ENCODE data around the gene SDCBP2. TPM values are rescaled to one million over a fixed set of nuclear protein-coding genes. Genes with fewer than 3 reads are reported as not detected.
A peak's percentile ranks its signal among the peaks of the same experiment; 100 is the strongest.

SDCBP2 gene
- total and polyA plus RNA-seq, 2 of the 8 experiments (the other 6 are each of a cell fraction or from before 2014, with no cell fraction given), result 4.2 to 6.7 TPM

DNA sequence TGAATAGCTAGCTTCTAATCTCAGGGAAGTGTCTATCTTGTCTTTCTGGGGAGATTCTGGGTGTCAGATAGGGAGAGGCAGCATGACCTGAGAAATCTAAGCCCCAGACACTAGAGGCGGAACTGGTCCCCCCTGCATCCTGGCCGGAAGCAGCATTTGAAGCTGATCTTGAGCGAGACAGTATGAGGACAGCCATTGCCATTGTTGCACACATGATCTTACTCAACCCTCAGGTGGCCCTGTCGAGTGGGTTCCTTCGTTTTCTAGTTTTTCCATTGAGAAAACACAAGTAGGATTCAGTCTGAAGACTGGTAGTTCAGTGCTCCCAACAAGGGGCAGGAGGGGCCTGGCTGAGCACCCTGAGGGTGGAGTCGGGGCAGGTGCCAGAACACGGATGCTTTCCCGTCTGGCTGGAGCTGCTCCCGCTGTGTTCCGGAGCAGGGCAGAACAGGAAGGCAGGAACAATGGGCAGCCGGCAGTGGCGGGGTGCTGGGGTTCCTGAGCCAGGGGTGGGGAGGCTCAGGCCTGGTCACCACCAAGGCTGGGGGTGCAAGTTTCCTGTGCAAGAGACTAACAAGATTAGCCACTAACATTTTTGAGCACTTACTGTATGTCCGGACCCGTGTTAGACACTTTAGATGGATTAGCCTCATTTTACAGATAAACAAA is 7.9 kb upstream of the SDCBP2 start:
- H2AK5ac ChIP-seq (ENCODE audit: low read depth, low read length), result no peak overlapping the region
- no peak overlapping the region for H3K27ac ChIP-seq (ENCODE audit: low read depth, low read length)
- no peak overlapping the region for H4K8ac ChIP-seq (ENCODE audit: extremely low read depth, insufficient read depth, low read length)
- peaks cover 7 to 18% of the 10 kb centered on the region in 2 experiments for H4K20me1 ChIP-seq (replicated peaks in 1 of 2; ENCODE audit: control insufficient read depth in 1 of 2, insufficient read depth in 2 of 2, low read length in 2 of 2)
- no peaks in the 10 kb centered on the region for H3K23me2 ChIP-seq (ENCODE audit: low read depth, low read length)
- H2AFZ ChIP-seq (ENCODE audit: low read length), result no peak overlapping the region
- no peak for FAIRE-seq
- no peak overlapping the region for H2BK5ac ChIP-seq (ENCODE audit: low read depth, low read length)
- H3K79me2 ChIP-seq (ENCODE audit: control insufficient read depth in 1 of 2, insufficient read depth in 2 of 2, low read length in 2 of 2), result peaks cover 0 to 2% of the 10 kb centered on the region in 2 experiments; a peak in 1 of 4 replicates
- no peak overlapping the region for H2BK20ac ChIP-seq (ENCODE audit: low read length)
- no peaks in the 10 kb centered on the region for H3K27me3 ChIP-seq (replicated peaks in 1 of 4; ENCODE audit: control insufficient read depth in 3 of 4, extremely low read depth in 1 of 4, insufficient read depth in 3 of 4, low read length in 3 of 4)
- 61% methylated on average over 14 of the region's 14 CpGs; no CpG with 5 or more reads in 1 of the 2 experiments for WGBS, 2 experiments (ENCODE audit: extremely low coverage in 1 of 2, insufficient coverage in 1 of 2, insufficient read length in 1 of 2, insufficient replicate concordance in 2 of 2, low coverage in 1 of 2, low lambda C conversion rate in 2 of 2, missing lambda C conversion rate in 1 of 2)
- peak in 1 of 2 experiments; percentile 48 for DNase-seq (ENCODE audit: low read depth in 1 of 2, low spot score in 2 of 2)
- peaks cover 0 to under 1% (median 0%) of the 10 kb centered on the region in 4 experiments; a peak in 1 of 8 replicates for H3K36me3 ChIP-seq (ENCODE audit: control insufficient read depth in 2 of 4, insufficient read depth in 4 of 4, low read length in 3 of 4)
- no peak overlapping the region for H4K91ac ChIP-seq (replicated peaks; ENCODE audit: insufficient read length, low read length)
- no peak overlapping the region for H3K4ac ChIP-seq (replicated peaks; ENCODE audit: insufficient read length, low read depth, low read length)
- peaks cover 3% of the 10 kb centered on the region for H3K79me1 ChIP-seq (ENCODE audit: low read depth, low read length)
- no peak overlapping the region for H3K9ac ChIP-seq (replicated peaks in 1 of 4; ENCODE audit: extremely low read depth in 1 of 4, low read depth in 3 of 4, low read length in 3 of 4)
- no peak overlapping the region for H3K23ac ChIP-seq (ENCODE audit: insufficient read length)
- H3K9me3 ChIP-seq (ENCODE audit: insufficient read depth in 2 of 2, low read depth in 1 of 2, low read length in 1 of 2), result no peaks in the 10 kb centered on the region
- no peak overlapping the region for H3K18ac ChIP-seq (ENCODE audit: extremely low read depth, low read length)
- ChIA-PET CTCF (ENCODE audit: partially characterized antibody) (interaction anchor here (1.0 to 2.4 kb wide), 5 partner anchors 24 to 110 kb away, joined by 3 to 7 read pairs (median 3); no protein-coding TSS in a partner anchor), POLR2A (ENCODE audit: partially characterized antibody) (interaction anchor here (0.6 to 3.2 kb wide), 8 partner anchors 8 to 97 kb away, joined by 3 to 27 read pairs (median 5); partner anchors contain the start of gene SDCBP2)
- no peak overlapping the region for H2BK12ac ChIP-seq (ENCODE audit: low read depth, low read length)
- TF ChIP-seq, protein P1, sequence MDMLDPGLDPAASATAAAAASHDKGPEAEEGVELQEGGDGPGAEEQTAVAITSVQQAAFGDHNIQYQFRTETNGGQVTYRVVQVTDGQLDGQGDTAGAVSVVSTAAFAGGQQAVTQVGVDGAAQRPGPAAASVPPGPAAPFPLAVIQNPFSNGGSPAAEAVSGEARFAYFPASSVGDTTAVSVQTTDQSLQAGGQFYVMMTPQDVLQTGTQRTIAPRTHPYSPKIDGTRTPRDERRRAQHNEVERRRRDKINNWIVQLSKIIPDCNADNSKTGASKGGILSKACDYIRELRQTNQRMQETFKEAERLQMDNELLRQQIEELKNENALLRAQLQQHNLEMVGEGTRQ (IDR thresholded peaks at IDR 0.05; ENCODE audit: low read length), result no peak
- TF ChIP-seq RFX5 (IDR thresholded peaks at IDR 0.05; ENCODE audit: borderline replicate concordance, low read depth, low read length), result no peak
- no peak for TF ChIP-seq POLR2A (IDR thresholded peaks at IDR 0.05; ENCODE audit: control extremely low read depth in 1 of 2, low read depth in 2 of 2, low read length in 2 of 2)
- TF ChIP-seq TBP (IDR thresholded peaks at IDR 0.05; ENCODE audit: low read depth, low read length), result no peak
- no peak for TF ChIP-seq TEAD4 (IDR thresholded peaks at IDR 0.05; ENCODE audit: low read depth, low read length)
- TF ChIP-seq EP300 (IDR thresholded peaks at IDR 0.05; ENCODE audit: borderline replicate concordance in 1 of 2, low read depth in 2 of 2, low read length in 2 of 2), result no peak
- no peak for TF ChIP-seq BCL11A (IDR thresholded peaks at IDR 0.05; ENCODE audit: low read depth in 2 of 2, low read length in 2 of 2)
- no peak overlapping the region for H3K56ac ChIP-seq (replicated peaks; ENCODE audit: insufficient read length, low read depth, low read length)
- H2BK15ac ChIP-seq (ENCODE audit: low read length), result no peak overlapping the region
- H2BK120ac ChIP-seq (replicated peaks; ENCODE audit: low read depth, low read length), result no peak overlapping the region
- H3K4me1 ChIP-seq (replicated peaks in 1 of 4; ENCODE audit: control insufficient read depth in 3 of 4, insufficient read depth in 4 of 4, low read length in 3 of 4), result peaks cover 0 to 2% (median 0%) of the 10 kb centered on the region in 4 experiments; a peak in 3 of 7 replicates
- no peak overlapping the region for H3K14ac ChIP-seq (ENCODE audit: insufficient read length)
- H4K5ac ChIP-seq (ENCODE audit: insufficient read length, low read depth, low read length), result no peak overlapping the region
- no peak overlapping the region; a peak in 1 of 4 replicates for H3K4me2 ChIP-seq (ENCODE audit: insufficient read depth in 1 of 2, low read depth in 2 of 2, low read length in 2 of 2)
- H3K4me3 ChIP-seq (ENCODE audit: extremely low read depth in 1 of 4, insufficient read depth in 2 of 4, low read depth in 3 of 4, low read length in 4 of 4), result no peak overlapping the region

All from H1 (cell line).